ENCODE measurements around the gene RPL22.

DNA sequence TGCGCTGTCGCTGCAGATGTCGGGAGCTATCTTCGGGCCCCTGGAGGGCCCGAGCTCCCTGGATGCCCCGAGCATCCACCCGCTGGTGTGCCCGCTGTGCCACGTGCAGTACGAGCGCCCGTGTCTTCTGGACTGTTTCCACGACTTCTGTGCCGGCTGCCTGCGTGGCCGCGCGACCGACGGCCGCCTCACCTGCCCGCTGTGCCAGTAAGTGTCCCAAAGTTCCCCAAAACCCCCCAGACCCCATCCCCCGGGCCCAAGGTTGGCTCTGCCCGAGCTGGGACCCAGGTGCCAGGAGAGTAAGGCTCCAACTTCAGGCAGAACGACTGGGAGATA, 7.1 kb upstream of the RPL22 start:
- TF ChIP-seq CTCF (IDR thresholded peaks at IDR 0.05): no peak
- TF ChIP-seq POLR2A (IDR thresholded peaks at IDR 0.05): no peak

All from heart left ventricle (tissue), 13 donors.